Choroid plexus epithelial cell (primary cell): Measurements from ENCODE around the gene TRABD2B.

Source experiments
- DNase-seq: peaks from one replicate; pipeline ENCODE4 v3.0.0-alpha.2; 2010; ENCODE audit warnings: low read depth
- H3K4me3 ChIP-seq: 2 replicates; pipeline ENCODE4 v1.5.1; 2011; ENCODE audit warnings: low read depth, mild to moderate bottlenecking, control low read depth, low read length, moderate library complexity
- TF ChIP-seq, protein P1 (sequence below): conservative IDR thresholded peaks from 2 replicates; pipeline ENCODE4 v1.5.1; 2011; ENCODE audit warnings: low read depth, mild to moderate bottlenecking, control low read depth, inconsistent platforms, low read length, moderate library complexity

Gene TRABD2B

GRCh38 chr1:47794081-47794480 is 203.1 kb downstream of the TRABD2B start:
- DNase-seq = no peak
- TF ChIP-seq, protein P1, sequence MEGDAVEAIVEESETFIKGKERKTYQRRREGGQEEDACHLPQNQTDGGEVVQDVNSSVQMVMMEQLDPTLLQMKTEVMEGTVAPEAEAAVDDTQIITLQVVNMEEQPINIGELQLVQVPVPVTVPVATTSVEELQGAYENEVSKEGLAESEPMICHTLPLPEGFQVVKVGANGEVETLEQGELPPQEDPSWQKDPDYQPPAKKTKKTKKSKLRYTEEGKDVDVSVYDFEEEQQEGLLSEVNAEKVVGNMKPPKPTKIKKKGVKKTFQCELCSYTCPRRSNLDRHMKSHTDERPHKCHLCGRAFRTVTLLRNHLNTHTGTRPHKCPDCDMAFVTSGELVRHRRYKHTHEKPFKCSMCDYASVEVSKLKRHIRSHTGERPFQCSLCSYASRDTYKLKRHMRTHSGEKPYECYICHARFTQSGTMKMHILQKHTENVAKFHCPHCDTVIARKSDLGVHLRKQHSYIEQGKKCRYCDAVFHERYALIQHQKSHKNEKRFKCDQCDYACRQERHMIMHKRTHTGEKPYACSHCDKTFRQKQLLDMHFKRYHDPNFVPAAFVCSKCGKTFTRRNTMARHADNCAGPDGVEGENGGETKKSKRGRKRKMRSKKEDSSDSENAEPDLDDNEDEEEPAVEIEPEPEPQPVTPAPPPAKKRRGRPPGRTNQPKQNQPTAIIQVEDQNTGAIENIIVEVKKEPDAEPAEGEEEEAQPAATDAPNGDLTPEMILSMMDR = no peak
- no peak overlapping the region for H3K4me3 ChIP-seq

DNA sequence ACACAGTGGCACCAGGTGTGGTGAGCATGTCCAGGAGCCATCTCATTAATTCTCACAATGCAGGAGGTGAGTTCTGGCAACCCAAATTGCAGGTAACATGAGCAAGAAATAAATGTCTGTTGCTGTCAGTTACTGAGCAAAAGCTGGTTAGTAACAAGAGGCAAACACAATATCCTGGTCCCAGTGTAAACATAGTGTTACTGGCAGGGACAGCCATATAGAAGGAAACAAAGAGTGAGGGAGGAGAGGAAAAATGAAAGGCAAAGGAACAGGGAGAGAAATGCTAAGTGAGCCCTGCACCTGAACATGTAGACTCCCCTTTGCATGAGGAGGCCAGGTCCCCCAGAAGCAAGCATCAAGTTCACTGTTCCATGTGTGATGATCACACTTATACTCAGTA is 203.6 kb downstream of the TRABD2B start:
- no peak for DNase-seq
- no peak overlapping the region for H3K4me3 ChIP-seq
- TF ChIP-seq, protein P1 = no peak

DNA sequence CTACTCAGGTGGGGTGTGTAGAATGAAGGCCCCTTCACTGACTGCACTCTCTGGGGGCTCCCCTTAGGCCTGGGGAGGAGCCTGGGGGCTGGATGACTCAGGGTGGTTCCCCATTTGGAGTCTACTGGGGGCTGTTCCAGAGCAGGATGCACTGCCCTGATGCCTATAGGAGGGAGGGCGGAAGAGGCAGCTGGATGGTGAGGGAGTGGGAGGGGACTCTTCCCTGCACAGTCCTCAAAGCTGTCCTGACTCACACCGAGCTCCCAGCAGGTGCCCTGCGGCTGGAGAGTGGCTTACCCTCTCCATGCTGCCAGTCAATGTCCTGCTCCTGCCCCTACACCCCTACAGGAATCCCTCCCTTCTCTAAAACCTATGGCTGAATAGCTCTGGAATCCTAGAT is 204.4 kb downstream of the TRABD2B start:
- TF ChIP-seq, protein P1 = no peak
- DNase-seq = no peak
- no peak overlapping the region for H3K4me3 ChIP-seq

- TF ChIP-seq, protein P1 = no peak
- DNase-seq = no peak
- H3K4me3 ChIP-seq = no peak overlapping the region
Measured at GRCh38 chr1:47791879-47792608, 205.1 kb downstream of the TRABD2B start.

DNA sequence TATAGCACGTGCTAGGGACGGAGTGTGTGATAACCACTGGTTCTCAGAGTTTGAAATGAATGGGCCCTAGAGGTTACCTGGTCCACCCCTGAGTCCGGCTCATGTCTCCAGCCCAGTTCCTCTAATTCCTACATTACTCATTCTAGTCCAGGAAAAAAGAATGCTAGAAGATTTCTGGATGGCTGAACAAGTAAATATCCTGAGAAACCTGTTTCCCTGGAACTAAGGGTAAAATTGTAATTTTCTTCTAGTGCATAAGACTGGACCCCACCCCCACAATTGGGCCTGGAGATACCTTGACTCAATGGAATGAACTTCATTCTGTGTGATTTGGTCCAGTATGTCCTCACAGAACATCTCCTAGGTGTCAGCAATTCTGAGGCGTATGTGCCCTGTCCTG is 208.4 kb downstream of the TRABD2B start:
- DNase-seq = no peak
- TF ChIP-seq, protein P1 = no peak
- no peak overlapping the region for H3K4me3 ChIP-seq

GRCh38 chr1:47787560-47787959 is 209.6 kb downstream of the TRABD2B start:
- no peak for DNase-seq
- TF ChIP-seq, protein P1 = no peak

DNA sequence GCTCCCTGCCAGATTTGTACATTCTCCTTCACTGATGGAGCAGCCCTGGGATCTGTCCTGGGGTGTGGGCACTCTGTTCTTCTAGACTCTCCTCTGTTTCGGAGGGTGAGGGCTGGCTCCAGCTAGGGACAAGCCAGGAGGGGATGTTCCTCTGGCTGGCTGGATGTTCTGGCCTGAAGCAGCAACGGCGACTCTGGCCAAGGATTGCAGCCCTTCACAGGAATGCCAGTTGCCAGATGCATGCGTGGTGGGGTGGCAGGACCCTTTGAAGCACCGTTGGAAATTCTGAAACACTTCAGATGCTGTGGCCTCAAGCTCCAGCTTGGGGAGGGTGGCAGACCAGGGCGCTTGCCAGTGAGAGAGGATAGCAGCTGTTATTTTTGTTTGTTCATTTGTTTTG is 210.9 kb downstream of the TRABD2B start:
- DNase-seq = no peak
- no peak overlapping the region for H3K4me3 ChIP-seq
- TF ChIP-seq, protein P1 = no peak

More at GRCh38 chr1:47787560-47787959, 209.6 kb downstream of the TRABD2B start:
- no peak overlapping the region for H3K4me3 ChIP-seq
